PC-9 (cell line): Measurements from ENCODE around the gene TSPEAR.

Experiments used
- EZH2 ChIP-seq: fragments of 200-600 bp; sonication (generic); IDR thresholded peaks from 2 replicates; pipeline ENCODE4 v1.8.0; 2017; ENCODE audit warnings: antibody characterized with exemption, low read depth
- TF ChIP-seq, protein P1 (sequence below): fragments of 200-600 bp; sonication (generic); conservative IDR thresholded peaks from 2 replicates; pipeline ENCODE4 v1.6.1; 2017; ENCODE audit warnings: mixed run types, antibody characterized with exemption, mild to moderate bottlenecking, moderate library complexity

GRCh38 chr21:44749116-44749758 lies 37.9 kb upstream of the TSPEAR start:
- TF ChIP-seq, protein P1, sequence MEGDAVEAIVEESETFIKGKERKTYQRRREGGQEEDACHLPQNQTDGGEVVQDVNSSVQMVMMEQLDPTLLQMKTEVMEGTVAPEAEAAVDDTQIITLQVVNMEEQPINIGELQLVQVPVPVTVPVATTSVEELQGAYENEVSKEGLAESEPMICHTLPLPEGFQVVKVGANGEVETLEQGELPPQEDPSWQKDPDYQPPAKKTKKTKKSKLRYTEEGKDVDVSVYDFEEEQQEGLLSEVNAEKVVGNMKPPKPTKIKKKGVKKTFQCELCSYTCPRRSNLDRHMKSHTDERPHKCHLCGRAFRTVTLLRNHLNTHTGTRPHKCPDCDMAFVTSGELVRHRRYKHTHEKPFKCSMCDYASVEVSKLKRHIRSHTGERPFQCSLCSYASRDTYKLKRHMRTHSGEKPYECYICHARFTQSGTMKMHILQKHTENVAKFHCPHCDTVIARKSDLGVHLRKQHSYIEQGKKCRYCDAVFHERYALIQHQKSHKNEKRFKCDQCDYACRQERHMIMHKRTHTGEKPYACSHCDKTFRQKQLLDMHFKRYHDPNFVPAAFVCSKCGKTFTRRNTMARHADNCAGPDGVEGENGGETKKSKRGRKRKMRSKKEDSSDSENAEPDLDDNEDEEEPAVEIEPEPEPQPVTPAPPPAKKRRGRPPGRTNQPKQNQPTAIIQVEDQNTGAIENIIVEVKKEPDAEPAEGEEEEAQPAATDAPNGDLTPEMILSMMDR = no peak
- no peak for TF ChIP-seq EZH2
